ENCODE results near the gene IRF8. TPM values are rescaled to one million over a fixed set of nuclear protein-coding genes. Genes with fewer than 3 reads are reported as not detected.

Gene IRF8
- total and polyA plus RNA-seq, 2 donors (not counting 1 experiment from before 2014, with no cell fraction given), result 0.14 TPM; not detected in 1

DNA sequence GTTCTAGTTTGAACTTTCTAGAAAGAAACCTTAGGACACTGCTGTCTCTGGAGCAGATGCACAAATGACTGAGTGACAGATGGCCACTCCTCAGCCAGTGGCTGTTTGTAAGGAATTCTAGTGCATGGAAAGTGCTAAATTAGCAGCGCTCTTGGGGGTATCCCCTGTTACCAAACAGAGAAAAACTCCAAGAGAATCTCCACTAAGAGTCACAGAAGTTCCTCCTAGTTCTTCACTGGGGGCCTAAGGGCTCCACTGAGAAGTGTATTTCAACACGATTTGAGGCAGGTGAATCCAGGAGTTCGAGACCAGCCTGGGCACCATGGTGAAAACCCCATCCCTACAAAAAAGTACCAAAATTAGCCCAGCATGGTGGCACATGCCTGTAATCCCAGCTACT lies 18.1 kb upstream of the IRF8 start:
- Histone ChIP-seq H3K27me3 (ENCODE audit: control insufficient read depth, insufficient read depth, low read length) (peaks cover 25% of the 10 kb centered on the region), H3K79me2 (ENCODE audit: control insufficient read depth, insufficient read depth, low read length) (no peaks in the 10 kb centered on the region), H2AFZ (ENCODE audit: low read length) (no peak overlapping the region), H4K20me1 (ENCODE audit: control insufficient read depth, extremely low read depth, insufficient read depth, low read length) (no peaks in the 10 kb centered on the region), H3K4me3 (replicated peaks in 1 of 4; ENCODE audit: control extremely low read depth in 1 of 4, insufficient read depth in 1 of 4, low read depth in 3 of 4, low read length in 4 of 4) (no peak overlapping the region), H3K9ac (ENCODE audit: insufficient read depth, low read length) (no peak overlapping the region), H3K27ac (ENCODE audit: insufficient read depth, low read length) (no peak overlapping the region), H3K36me3 (ENCODE audit: control insufficient read depth, insufficient read depth, low read length) (no peaks in the 10 kb centered on the region), H3K9me3 (ENCODE audit: control insufficient read depth, insufficient read depth, low read depth, low read length) (no peaks in the 10 kb centered on the region), H3K4me1 (ENCODE audit: control insufficient read depth, extremely low read depth, insufficient read depth, low read length) (no peaks in the 10 kb centered on the region), H3K4me2 (ENCODE audit: extremely low read depth, insufficient read depth, low read length) (no peak overlapping the region)
- no peak for DNase-seq (ENCODE audit: low read depth in 2 of 2)
- TF ChIP-seq, protein P1, sequence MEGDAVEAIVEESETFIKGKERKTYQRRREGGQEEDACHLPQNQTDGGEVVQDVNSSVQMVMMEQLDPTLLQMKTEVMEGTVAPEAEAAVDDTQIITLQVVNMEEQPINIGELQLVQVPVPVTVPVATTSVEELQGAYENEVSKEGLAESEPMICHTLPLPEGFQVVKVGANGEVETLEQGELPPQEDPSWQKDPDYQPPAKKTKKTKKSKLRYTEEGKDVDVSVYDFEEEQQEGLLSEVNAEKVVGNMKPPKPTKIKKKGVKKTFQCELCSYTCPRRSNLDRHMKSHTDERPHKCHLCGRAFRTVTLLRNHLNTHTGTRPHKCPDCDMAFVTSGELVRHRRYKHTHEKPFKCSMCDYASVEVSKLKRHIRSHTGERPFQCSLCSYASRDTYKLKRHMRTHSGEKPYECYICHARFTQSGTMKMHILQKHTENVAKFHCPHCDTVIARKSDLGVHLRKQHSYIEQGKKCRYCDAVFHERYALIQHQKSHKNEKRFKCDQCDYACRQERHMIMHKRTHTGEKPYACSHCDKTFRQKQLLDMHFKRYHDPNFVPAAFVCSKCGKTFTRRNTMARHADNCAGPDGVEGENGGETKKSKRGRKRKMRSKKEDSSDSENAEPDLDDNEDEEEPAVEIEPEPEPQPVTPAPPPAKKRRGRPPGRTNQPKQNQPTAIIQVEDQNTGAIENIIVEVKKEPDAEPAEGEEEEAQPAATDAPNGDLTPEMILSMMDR (conservative IDR thresholded peaks at IDR 0.05 in 1 of 2, IDR thresholded peaks at IDR 0.05 in 1 of 2; ENCODE audit: low read depth in 1 of 2, low read length in 2 of 2), result no peak

DNA sequence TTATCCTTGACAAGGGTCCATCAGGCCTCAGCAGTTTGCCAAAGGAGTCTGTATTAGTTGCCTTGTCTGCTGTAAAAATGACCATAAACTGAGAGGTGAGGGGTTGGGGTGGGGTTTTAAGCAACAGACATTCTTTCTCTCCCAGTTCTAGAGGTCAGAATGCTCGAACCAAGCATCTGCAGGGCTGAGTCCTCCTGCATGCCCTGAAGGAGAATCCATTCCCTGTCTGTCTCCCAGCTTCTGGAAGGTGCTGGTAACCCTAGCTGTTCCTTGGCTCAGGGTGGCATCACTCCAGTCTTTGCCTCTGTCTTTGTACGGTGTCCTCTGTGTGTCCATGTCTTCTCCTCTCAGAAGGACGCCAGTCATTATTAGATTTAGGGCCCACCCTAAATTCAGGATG lies 17.5 kb upstream of the IRF8 start:
- Histone ChIP-seq H3K9ac (ENCODE audit: insufficient read depth, low read length) (no peak overlapping the region), H3K4me3 (replicated peaks in 1 of 4; ENCODE audit: control extremely low read depth in 1 of 4, insufficient read depth in 1 of 4, low read depth in 3 of 4, low read length in 4 of 4) (no peak overlapping the region), H3K27me3 (ENCODE audit: control insufficient read depth, insufficient read depth, low read length) (peaks cover 25% of the 10 kb centered on the region), H3K27ac (ENCODE audit: insufficient read depth, low read length) (no peak overlapping the region), H4K20me1 (ENCODE audit: control insufficient read depth, extremely low read depth, insufficient read depth, low read length) (no peaks in the 10 kb centered on the region), H2AFZ (ENCODE audit: low read length) (no peak overlapping the region), H3K4me1 (ENCODE audit: control insufficient read depth, extremely low read depth, insufficient read depth, low read length) (no peaks in the 10 kb centered on the region), H3K4me2 (ENCODE audit: extremely low read depth, insufficient read depth, low read length) (no peak overlapping the region), H3K36me3 (ENCODE audit: control insufficient read depth, insufficient read depth, low read length) (no peaks in the 10 kb centered on the region), H3K79me2 (ENCODE audit: control insufficient read depth, insufficient read depth, low read length) (no peaks in the 10 kb centered on the region), H3K9me3 (ENCODE audit: control insufficient read depth, insufficient read depth, low read depth, low read length) (no peaks in the 10 kb centered on the region)
- TF ChIP-seq, protein P1 (conservative IDR thresholded peaks at IDR 0.05 in 1 of 2, IDR thresholded peaks at IDR 0.05 in 1 of 2; ENCODE audit: low read depth in 1 of 2, low read length in 2 of 2), result no peak
- no peak for TF ChIP-seq EZH2 (IDR thresholded peaks at IDR 0.05; ENCODE audit: low read length, missing control alignments)
- DNase-seq (ENCODE audit: low read depth in 2 of 2), result no peak

DNA sequence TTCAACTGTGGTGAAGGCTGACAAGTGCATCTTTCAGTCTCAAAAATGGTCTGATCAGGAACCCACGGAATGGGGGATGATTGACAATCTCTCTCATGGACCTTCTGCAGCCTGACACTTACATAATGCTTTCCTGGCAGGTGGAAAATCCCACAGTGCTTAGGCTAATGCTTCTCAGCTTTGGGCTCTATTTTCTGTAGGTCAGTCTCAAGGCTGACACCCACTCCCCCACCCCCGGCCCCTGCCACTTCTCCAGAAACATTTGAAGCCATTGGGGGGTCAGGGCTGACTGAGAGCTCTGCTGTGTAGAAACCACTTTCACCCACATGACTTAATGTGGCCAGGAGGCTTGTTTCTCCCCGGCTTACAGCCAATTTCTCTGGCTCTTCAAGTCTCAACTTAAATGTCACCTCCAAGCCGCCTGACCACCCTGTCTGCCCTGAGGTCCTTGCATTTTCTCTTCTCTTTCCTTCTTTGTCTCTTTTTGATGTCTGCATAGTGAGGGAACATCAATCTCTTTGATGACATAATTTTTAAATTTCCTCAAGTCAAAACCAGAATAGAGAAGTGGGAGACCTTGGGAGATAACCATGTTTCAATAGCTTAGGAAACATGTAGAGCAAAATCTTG lies 16.7 kb upstream of the IRF8 start:
- Histone ChIP-seq H2AFZ (ENCODE audit: low read length) (no peak overlapping the region), H3K27me3 (ENCODE audit: control insufficient read depth, insufficient read depth, low read length) (peaks cover 25% of the 10 kb centered on the region), H3K9me3 (ENCODE audit: control insufficient read depth, insufficient read depth, low read depth, low read length) (no peaks in the 10 kb centered on the region), H3K79me2 (ENCODE audit: control insufficient read depth, insufficient read depth, low read length) (no peaks in the 10 kb centered on the region), H3K4me1 (ENCODE audit: control insufficient read depth, extremely low read depth, insufficient read depth, low read length) (no peaks in the 10 kb centered on the region), H3K4me2 (ENCODE audit: extremely low read depth, insufficient read depth, low read length) (no peak overlapping the region), H4K20me1 (ENCODE audit: control insufficient read depth, extremely low read depth, insufficient read depth, low read length) (no peaks in the 10 kb centered on the region), H3K27ac (ENCODE audit: insufficient read depth, low read length) (no peak overlapping the region), H3K9ac (ENCODE audit: insufficient read depth, low read length) (no peak overlapping the region), H3K4me3 (replicated peaks in 1 of 4; ENCODE audit: control extremely low read depth in 1 of 4, insufficient read depth in 1 of 4, low read depth in 3 of 4, low read length in 4 of 4) (no peak overlapping the region), H3K36me3 (ENCODE audit: control insufficient read depth, insufficient read depth, low read length) (no peaks in the 10 kb centered on the region)
- TF ChIP-seq, protein P1 (conservative IDR thresholded peaks at IDR 0.05 in 1 of 2, IDR thresholded peaks at IDR 0.05 in 1 of 2; ENCODE audit: low read depth in 1 of 2, low read length in 2 of 2), result no peak
- TF ChIP-seq EZH2 (IDR thresholded peaks at IDR 0.05; ENCODE audit: low read length, missing control alignments), result no peak
- DNase-seq (ENCODE audit: low read depth in 2 of 2), result no peak
